CD4-positive, alpha-beta T cell treated with Interleukin-1 beta for 1 hour (primary cell): ENCODE measurements around the gene SMTN.
A peak's percentile ranks its signal among the peaks of the same experiment; 100 is the strongest.
"Not testable (repeated sequence)": the region's sequence is repeated elsewhere in the genome, so short reads cannot be mapped to it uniquely, and the experiment has no call there.

Source experiments
- DNase-seq, 2 donors: peaks; one replicate each; pipeline ENCODE4 v3.0.0-alpha.2; 2020 to 2022

The SMTN gene

GRCh38 chr22:31106001-31106571, 25.0 kb downstream of the SMTN start:
- no peak for DNase-seq

DNA sequence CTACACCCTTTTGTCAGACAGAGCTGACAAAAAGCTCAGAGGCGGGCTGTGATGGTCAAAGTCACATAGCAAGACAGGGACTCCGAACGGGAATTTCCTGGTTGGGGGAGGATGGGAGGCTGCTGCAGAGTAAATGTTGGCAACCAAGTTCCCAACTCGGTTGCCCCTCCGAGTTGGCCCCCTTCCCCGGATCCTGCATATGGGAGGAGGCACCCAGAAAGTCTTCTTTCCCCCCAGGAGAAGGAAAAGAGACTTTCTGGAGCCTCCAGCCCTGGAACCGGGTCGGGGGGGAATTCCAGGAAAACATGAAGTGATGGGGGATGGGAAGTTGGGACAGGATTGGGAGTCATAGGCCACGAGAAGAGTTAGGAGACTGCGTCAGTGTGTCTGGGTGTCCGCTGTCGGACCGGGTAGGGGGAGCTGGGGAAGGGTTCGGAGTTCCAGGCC, 25.6 kb downstream of the SMTN start:
- DNase-seq = no peak

DNA sequence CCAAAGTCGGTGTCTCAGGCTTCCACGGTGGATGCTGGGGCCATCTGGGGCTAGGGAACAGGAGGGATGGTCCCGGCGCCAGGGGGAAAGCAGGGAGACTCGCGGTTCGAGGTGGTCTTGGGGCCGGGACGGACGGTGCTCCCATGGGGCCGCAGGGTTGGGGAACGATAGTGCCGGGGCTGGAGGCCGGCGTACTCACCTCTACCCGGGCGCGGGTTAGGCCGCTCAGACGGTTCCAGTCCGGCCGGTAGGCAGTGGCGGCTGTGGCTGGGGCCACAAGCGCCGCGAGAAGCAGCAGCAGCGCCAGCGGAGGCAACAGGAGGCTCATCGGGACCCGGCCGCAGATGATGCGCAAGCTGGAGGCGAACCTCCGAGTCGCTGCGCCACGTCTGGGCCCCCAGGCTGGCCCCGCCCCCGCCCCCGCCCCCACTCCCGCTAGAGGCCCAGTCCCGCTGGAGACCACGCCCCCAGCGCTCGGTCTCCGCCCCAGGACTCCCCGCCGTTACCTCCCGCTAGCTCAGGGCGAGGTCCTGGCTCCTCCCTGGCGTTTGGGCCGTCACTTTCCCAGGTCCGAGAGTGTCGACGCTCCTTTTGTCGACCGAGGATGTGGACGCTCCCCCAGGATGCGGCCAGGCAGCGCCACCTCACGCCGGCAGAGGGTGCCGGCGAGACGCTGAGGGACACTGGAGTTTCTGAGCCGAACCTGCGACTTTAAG, 26.2 kb downstream of the SMTN start, which contains the start of gene SELENOM:
Gene SELENOM (minus strand): TSS at position 391 of the 716 bp plus-strand sequence. CDS start 63 bp downstream, at position 328.
- peak; percentile 90 to 91 for DNase-seq

- DNase-seq = no peak
Measured at GRCh38 chr22:31107894-31108218, 26.7 kb downstream of the SMTN start.

DNA sequence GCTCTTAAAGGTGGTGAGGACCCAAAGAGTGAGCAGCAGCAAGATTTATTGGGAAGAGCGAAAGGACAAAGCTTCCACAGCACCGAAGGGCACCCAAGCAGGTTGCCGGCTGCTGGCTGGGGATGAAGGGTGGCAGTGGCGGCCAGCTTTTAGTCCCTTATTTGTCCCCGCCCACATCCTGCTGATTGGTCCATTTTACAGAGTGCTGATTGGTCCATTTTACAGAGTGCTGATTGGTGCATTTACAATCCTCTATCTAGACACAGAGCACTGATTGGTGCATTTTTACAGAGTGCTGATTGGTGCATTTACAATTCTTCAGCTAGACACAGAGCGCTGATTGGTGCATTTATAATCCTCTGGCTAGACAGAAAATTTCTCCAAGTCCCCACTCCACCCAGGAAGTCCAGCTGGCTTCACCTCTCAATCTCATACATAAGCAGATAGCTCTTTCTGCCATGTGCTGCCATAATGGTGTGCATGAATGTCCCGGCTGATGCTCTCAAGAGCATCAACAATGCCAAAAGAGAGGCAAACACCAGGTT, 31.5 kb downstream of the SMTN start:
- not testable (repeated sequence) for DNase-seq

- no peak for DNase-seq
Measured at GRCh38 chr22:31118046-31118820, 37.1 kb downstream of the SMTN start.

GRCh38 chr22:31119026-31119717, 38.1 kb downstream of the SMTN start:
- DNase-seq = no peak

DNA sequence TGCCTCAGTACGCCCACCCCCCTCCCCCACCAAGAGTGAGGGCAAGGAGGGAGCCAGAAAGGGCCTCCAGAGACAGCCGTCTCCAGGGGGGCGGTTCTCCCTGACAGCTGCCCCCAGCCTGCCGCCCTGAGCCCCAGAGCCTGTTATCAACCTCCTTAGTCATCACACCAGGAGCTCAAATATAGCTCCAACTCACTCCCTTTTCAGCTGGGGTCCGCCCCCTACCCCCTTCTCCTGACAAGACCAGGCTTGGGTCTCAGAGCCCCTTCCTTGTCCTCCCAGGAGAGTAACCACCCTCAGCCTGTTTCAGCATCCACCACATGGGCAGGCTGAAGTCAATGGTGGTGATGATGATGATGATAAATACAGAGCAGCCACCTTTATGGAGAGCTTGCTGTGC, 39.1 kb downstream of the SMTN start:
- DNase-seq = no peak

DNA sequence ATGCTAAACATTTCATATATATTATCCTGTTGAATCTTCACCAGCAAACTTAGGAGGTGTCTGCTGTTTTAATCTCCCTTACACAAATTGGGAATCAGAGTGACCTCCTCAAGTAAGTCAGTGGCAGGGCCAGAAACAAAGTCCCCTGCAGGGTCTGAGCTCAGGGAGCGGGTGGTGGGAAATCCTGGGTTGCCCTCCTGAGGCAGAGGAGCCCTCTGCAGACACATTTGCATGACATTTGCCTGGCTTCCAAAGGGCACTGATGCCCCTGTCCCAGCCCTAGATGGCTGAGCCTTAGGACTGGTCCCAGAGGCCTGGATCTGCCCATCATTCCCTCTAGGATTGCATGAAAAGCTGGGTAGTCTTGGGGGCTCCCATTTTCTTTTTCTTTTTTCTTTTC, 39.5 kb downstream of the SMTN start:
- no peak for DNase-seq

DNA sequence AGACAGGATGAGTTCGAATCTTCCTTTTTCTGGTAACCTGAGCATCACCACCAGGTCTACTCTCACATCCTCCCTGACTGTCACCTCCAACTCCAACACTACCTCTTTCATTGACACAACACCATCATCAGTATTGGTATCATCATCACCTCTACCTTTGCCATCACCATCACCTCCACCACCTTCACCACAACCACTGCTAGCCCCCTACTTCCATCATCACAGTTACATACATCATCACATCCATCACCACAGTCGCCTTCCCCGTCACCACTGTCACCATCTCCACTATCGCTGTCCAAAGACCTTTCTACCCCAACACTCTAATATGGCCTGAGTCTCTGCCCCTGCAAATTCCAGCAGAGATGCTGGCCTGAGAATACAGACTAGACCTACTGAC, 40.3 kb downstream of the SMTN start:
- DNase-seq = no peak

DNA sequence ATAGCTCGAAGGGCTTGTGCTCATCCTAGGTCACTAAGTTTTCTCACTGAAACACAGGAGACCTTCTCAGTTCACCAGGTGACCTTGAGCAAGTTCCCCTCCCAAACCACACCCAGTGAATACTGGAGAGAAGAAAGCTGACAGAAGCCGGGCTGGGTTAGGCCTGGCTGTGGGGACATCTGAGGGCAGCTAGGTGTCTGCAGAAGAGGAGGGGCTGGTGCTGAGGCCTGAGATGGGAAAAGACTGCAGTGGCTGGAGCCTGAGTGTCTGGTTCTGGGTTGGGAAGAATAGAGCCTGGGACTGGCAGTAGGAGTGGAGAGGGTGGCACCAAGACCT, 41.0 kb downstream of the SMTN start:
- DNase-seq = no peak

- no peak for DNase-seq
Measured at GRCh38 chr22:31122532-31123291, 41.6 kb downstream of the SMTN start, which contains the start of gene INPP5J. Gene INPP5J, plus strand, starts transcription at chr22:31122966. Its CDS starts 49 bp downstream, at chr22:31123015.

- no peak for DNase-seq
Measured at GRCh38 chr22:31123292-31123602, 42.1 kb downstream of the SMTN start.

DNA sequence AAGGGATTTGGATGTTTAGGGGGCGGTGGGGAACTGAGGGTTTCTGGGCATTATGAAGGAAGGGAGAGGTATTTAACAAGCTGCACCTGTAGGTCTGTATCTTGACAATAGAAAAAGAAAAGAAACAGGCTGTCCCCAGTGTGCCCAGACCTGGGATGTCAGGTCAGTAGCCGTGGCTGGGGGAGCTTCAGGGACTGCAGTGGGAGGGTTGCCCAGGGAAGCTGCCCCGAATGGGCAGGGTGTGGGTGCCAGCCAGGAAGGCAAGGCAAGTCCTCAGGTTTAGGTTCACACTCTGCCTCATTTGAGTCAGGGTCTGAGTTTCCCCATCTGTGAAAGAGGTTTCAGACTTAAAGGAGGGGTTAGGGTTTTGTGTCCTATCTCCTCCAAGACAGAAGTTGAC, 43.2 kb downstream of the SMTN start:
- DNase-seq = no peak

- DNase-seq = no peak
Measured at GRCh38 chr22:31124811-31125465, 43.8 kb downstream of the SMTN start.

DNA sequence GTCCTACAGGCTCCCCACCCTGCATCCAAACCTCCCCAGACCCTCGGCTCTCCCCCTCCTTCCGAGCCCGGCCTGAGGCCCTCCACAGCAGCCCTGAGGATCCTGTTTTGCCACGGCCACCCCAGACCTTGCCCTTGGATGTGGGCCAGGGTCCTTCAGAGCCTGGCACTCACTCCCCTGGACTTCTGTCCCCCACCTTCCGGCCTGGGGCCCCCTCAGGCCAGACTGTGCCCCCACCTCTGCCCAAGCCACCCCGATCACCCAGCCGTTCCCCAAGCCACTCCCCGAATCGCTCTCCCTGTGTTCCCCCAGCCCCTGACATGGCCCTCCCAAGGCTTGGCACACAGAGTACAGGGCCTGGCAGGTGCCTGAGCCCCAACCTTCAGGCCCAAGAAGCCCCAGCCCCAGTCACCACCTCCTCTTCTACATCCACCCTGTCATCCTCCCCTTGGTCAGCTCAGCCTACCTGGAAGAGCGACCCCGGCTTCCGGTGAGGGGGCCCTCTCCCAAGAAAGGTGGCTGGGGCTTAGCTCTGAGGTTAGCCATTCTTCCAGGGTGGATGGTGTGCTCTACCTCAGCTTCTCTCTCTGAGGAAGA, 44.5 kb downstream of the SMTN start:
- DNase-seq = no peak

DNA sequence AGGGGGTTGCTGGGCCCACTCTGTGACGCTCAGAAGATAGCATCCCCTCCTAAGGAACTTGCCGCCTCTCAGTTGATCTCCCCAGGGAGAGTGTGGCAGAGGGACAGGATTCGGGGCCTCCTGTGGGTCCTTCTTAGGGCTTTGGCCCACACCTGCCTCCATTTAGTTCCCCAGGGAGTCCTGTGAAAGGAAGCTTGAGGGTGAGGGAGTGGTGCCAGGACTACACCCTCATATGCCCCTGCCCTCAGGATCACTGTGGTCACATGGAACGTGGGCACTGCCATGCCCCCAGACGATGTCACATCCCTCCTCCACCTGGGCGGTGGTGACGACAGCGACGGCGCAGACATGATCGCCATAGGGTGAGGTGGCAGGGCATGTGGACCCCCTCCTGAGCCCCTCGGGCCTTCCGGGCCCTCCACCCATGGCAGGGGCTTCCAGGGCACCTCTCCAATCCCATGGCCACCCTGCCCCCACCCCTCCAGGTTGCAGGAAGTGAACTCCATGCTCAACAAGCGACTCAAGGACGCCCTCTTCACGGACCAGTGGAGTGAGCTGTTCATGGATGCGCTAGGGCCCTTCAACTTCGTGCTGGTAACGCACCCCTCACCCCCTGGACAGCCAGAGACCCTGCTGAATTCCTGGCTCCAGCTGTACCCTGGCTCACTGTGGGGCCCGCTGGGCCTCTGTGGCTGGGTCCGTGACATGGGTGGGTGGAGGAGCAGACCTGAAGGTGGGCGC, 45.2 kb downstream of the SMTN start:
- DNase-seq = no peak

DNA sequence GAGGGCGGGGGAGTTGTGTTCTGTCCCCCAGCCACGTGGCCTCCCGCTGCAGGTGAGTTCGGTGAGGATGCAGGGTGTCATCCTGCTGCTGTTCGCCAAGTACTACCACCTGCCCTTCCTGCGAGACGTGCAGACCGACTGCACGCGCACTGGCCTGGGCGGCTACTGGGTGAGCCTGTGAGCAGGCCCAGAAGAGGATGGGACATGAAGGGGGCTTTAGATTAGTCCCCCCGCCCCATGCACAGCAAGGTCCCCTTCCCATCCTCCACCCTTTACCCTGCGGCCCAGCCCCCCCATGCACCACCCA, 45.7 kb downstream of the SMTN start:
- DNase-seq = no peak

DNA sequence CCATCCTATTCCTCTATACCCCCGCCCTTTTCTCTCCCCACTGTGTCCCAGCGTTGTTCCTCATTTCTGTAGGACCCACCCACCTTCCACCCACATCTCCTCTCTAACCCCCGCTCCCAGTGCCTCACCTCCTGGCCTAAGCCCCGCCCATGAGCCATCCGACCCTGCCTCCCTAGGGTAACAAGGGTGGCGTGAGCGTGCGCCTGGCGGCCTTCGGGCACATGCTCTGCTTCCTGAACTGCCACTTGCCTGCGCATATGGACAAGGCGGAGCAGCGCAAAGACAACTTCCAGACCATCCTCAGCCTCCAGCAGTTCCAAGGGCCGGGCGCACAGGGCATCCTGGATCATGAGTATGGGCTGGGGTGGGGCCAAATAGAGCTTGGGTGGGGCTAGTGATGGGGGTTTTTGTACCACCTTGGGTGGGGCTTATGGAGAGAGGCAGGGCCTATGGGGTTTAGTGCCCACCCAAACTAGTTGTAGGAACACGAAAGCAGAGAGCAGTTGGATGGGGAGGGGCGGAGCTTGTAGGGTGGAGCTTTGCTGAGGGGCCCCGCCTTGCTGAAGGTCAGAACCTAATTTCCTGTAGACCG, 46.2 kb downstream of the SMTN start:
- DNase-seq = no peak

GRCh38 chr22:31128156-31128555, 47.0 kb downstream of the SMTN start:
- no peak for DNase-seq

- DNase-seq = no peak
Measured at GRCh38 chr22:31130873-31131272, 49.8 kb downstream of the SMTN start.
